OCI-LY7 (cell line): ENCODE measurements around the gene STOX2. TPM values are rescaled to one million over a fixed set of nuclear protein-coding genes. Genes with fewer than 3 reads are reported as not detected.

ENCODE experiments used
- BruUV-seq: library from RNA; stranded (reverse); fragments of 400-500 nt; replicated peaks from 2 replicates; lab custom pipeline; 2021; lab: Mats Ljungman, UMichigan
- CTCF ChIA-PET: fragments of 300-600 bp; sonication (Branson Sonifier 250); formaldehyde crosslinking; loops from one replicate; lab custom pipeline; 2022; ENCODE audit warnings: antibody characterized with exemption; ENCODE audit not compliant: unreplicated experiment; lab: Charles Lee
- POLR2A ChIA-PET: fragments of 300-600 bp; sonication (Branson Sonifier 250); formaldehyde crosslinking; loops from one replicate; lab custom pipeline; 2022; ENCODE audit warnings: antibody characterized with exemption; lab: Charles Lee
- DNase-seq: peaks from one replicate; pipeline ENCODE4 v3.0.0-alpha.2; 2015; ENCODE audit warnings: low spot score
- H2AFZ ChIP-seq: fragments of 200-600 bp; sonication (generic), shearing (Covaris generic); 2 replicates; pipeline ENCODE4 v1.6.1; 2014; ENCODE audit warnings: mild to moderate bottlenecking, antibody characterized with exemption, low read length, moderate library complexity
- H3K27ac ChIP-seq: fragments of 200-600 bp; sonication (generic); 2 replicates; pipeline ENCODE4 v1.5.1; 2014; ENCODE audit warnings: mixed run types, low read depth, mild to moderate bottlenecking, moderate library complexity, low read length, inconsistent platforms; ENCODE audit not compliant: poor library complexity, severe bottlenecking
- H3K36me3 ChIP-seq: fragments of 200-600 bp; sonication (generic); 2 replicates; pipeline ENCODE4 v1.6.1; 2014; ENCODE audit warnings: mild to moderate bottlenecking, antibody characterized with exemption, low read length, moderate library complexity, mixed read lengths; ENCODE audit not compliant: insufficient read depth
- H3K4me1 ChIP-seq: fragments of 200-600 bp; sonication (generic); 2 replicates; pipeline ENCODE4 v1.5.1; 2014; ENCODE audit warnings: mild to moderate bottlenecking, low read length; ENCODE audit not compliant: insufficient read depth, poor library complexity, severe bottlenecking
- H3K4me2 ChIP-seq: fragments of 200-600 bp; sonication (generic); 2 replicates; pipeline ENCODE4 v1.6.1; 2014; ENCODE audit warnings: mild to moderate bottlenecking, low read length
- H3K4me3 ChIP-seq: fragments of 200-600 bp; sonication (generic); 2 replicates; pipeline ENCODE4 v1.5.1; 2014; ENCODE audit warnings: mild to moderate bottlenecking, low read depth, low read length; ENCODE audit not compliant: poor library complexity, severe bottlenecking
- H3K79me2 ChIP-seq: fragments of 200-600 bp; sonication (generic); 2 replicates; pipeline ENCODE4 v1.6.1; 2016; ENCODE audit warnings: low read depth, mild to moderate bottlenecking, low read length, moderate library complexity, mixed read lengths; ENCODE audit not compliant: insufficient read depth
- H3K9me2 ChIP-seq: fragments of 200-600 bp; sonication (generic); 2 replicates; pipeline ENCODE4 v1.6.1; 2016; ENCODE audit warnings: mild to moderate bottlenecking, low read length, mixed read lengths; ENCODE audit not compliant: insufficient read depth
- H3K9me3 ChIP-seq: fragments of 200-600 bp; sonication (generic); 2 replicates; pipeline ENCODE4 v1.6.1; 2014; ENCODE audit warnings: mild to moderate bottlenecking, mixed run types, low read length, mixed read lengths
- H4K20me1 ChIP-seq: fragments of 200-600 bp; sonication (generic); 2 replicates; pipeline ENCODE4 v1.6.1; 2014; ENCODE audit warnings: mild to moderate bottlenecking, antibody characterized with exemption, low read length, moderate library complexity, mixed read lengths; ENCODE audit not compliant: insufficient read depth
- EZH2phosphoT487 ChIP-seq: fragments of 200-600 bp; sonication (generic); IDR thresholded peaks from 2 replicates; pipeline ENCODE4 v1.6.1; 2018; ENCODE audit warnings: low read depth, borderline replicate concordance, mild to moderate bottlenecking, mixed run types, antibody characterized with exemption, low read length, moderate library complexity, mixed read lengths
- intact Hi-C: fragments of 100-400 bp; cut with micrococcal nuclease; formaldehyde crosslinking; loops from one replicate; pipeline ENCODE4 v1.10.0; 2022; ENCODE audit not compliant: unreplicated experiment
- total RNA-seq, 2 experiments: library from RNA; depleted of rRNA in 1 of 2; stranded (reverse); fragments of >200 nt in 1 of 2; shearing (Covaris generic) in 1 of 2; gene quantifications; 2 replicates each; pipeline ENCODE4 v1.2.3, GENCODE V29; 2014 to 2022
- TF ChIP-seq, protein P1 (sequence below): fragments of 200-600 bp; sonication (generic); conservative IDR thresholded peaks from 2 replicates; pipeline ENCODE4 v1.5.1; 2014; ENCODE audit warnings: mild to moderate bottlenecking, antibody characterized with exemption, low read length, moderate library complexity, mixed read lengths

STOX2 gene
- total RNA-seq, 2 experiments from 2014 or later = 0.38 TPM; not detected in 1

DNA sequence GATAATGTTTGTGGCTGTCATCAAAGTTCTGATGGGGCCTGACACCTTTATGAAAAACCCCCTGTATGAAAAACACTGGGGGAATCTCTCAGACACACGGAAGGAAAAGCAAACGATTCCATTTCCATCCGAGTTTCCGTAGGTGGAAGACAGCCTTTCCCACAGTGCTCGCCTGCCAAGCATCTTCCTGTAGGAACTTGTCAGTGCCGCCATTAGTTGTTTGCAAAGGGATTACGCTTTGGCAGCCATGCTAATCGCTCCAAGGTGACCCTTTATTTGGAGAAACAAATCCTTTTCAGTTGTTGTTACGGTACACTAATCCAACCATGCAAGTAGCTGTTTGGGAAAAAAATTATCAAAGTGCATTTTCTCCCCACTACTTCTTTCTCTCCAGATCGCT, 44.4 kb upstream of the STOX2 start:
- POLR2A ChIA-PET = interaction anchor here (0.8 kb wide), 1 partner anchor 277 kb away, joined by 5 read pairs; no protein-coding TSS in a partner anchor
- Histone ChIP-seq H3K79me2 (no peaks in the 10 kb centered on the region), H2AFZ (no peak overlapping the region), H4K20me1 (no peaks in the 10 kb centered on the region), H3K4me3 (no peak overlapping the region), H3K27ac (no peak overlapping the region), H3K36me3 (no peaks in the 10 kb centered on the region), H3K4me1 (no peaks in the 10 kb centered on the region), H3K9me3 (no peaks in the 10 kb centered on the region), H3K4me2 (no peak overlapping the region), H3K9me2 (no peaks in the 10 kb centered on the region)
- no TSS peak for BruUV-seq
- CTCF ChIA-PET = no interaction called here
- no peak for DNase-seq
- TF ChIP-seq EZH2phosphoT487 = no peak
- TF ChIP-seq, protein P1, sequence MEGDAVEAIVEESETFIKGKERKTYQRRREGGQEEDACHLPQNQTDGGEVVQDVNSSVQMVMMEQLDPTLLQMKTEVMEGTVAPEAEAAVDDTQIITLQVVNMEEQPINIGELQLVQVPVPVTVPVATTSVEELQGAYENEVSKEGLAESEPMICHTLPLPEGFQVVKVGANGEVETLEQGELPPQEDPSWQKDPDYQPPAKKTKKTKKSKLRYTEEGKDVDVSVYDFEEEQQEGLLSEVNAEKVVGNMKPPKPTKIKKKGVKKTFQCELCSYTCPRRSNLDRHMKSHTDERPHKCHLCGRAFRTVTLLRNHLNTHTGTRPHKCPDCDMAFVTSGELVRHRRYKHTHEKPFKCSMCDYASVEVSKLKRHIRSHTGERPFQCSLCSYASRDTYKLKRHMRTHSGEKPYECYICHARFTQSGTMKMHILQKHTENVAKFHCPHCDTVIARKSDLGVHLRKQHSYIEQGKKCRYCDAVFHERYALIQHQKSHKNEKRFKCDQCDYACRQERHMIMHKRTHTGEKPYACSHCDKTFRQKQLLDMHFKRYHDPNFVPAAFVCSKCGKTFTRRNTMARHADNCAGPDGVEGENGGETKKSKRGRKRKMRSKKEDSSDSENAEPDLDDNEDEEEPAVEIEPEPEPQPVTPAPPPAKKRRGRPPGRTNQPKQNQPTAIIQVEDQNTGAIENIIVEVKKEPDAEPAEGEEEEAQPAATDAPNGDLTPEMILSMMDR = no peak
- intact Hi-C loops = loop anchor here (2.0 kb wide), 1 partner anchor 18 kb away; no protein-coding TSS in a partner anchor

GRCh38 chr4:183861426-183861825, 43.7 kb upstream of the STOX2 start:
- Histone ChIP-seq H4K20me1 (no peaks in the 10 kb centered on the region), H3K9me3 (no peaks in the 10 kb centered on the region), H3K27ac (no peak overlapping the region), H3K79me2 (no peaks in the 10 kb centered on the region), H3K36me3 (no peaks in the 10 kb centered on the region), H3K9me2 (no peaks in the 10 kb centered on the region), H3K4me2 (no peak overlapping the region), H3K4me3 (no peak overlapping the region), H2AFZ (no peak overlapping the region), H3K4me1 (no peaks in the 10 kb centered on the region)
- no TSS peak for BruUV-seq
- no peak for DNase-seq
- POLR2A ChIA-PET = no interaction called here
- TF ChIP-seq, protein P1 = no peak
- no peak for TF ChIP-seq EZH2phosphoT487
- intact Hi-C loops = loop anchor here (2.0 kb wide), 1 partner anchor 17 kb away; no protein-coding TSS in a partner anchor
- CTCF ChIA-PET = no interaction called here

DNA sequence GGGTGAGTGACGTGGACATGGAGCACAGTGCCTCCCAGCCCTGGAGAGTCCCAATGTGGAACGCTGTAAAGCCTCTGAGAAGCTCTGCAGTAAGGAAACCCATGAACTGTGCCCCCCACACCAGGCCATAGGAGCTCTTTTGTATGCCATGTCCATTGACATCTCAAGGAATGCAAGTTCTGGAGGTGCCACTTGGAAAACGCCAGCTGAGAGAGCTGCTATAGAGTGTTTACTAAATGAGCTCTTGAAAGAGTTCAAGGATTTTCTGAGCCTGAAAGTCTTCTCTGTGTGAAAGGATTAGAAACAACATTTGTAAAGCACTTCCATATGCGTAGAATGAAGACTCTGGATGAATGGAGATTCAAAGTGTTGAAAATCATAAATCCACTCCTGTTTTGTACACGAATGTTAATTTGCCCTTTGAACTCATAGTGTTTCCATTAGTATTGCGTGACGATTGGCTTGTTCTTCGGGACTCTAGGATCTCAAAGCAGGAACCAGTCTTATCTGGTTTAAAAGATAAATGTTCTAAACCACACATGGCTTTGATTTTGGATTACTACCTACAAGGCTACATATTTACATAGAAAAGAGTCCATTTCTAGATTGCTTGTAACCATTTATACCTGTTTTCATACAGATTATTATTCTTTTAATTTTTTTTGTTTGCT, 41.8 kb upstream of the STOX2 start:
- no peak for TF ChIP-seq EZH2phosphoT487
- TF ChIP-seq, protein P1 = no peak
- CTCF ChIA-PET = no interaction called here
- Histone ChIP-seq H3K36me3 (no peaks in the 10 kb centered on the region), H3K9me3 (no peaks in the 10 kb centered on the region), H3K4me2 (no peak overlapping the region), H2AFZ (no peak overlapping the region), H3K4me3 (no peak overlapping the region), H3K79me2 (no peaks in the 10 kb centered on the region), H3K27ac (no peak overlapping the region), H3K9me2 (no peaks in the 10 kb centered on the region), H4K20me1 (no peaks in the 10 kb centered on the region), H3K4me1 (no peaks in the 10 kb centered on the region)
- intact Hi-C loops = no loop called here
- DNase-seq = no peak
- no TSS peak for BruUV-seq
- POLR2A ChIA-PET = interaction anchor here (0.6 to 0.7 kb wide), 2 partner anchors 18 to 64 kb away, joined by 3 read pairs; no protein-coding TSS in a partner anchor
